Activated effector memory CD4-positive, alpha-beta T cell treated with anti-CD3 and anti-CD28 coated beads, Interleukin-2, amount 50 U/mL, for 16 hours (primary cell): ENCODE measurements around the gene MTARC2.

ENCODE experiments used
- DNase-seq: peaks from one replicate; pipeline ENCODE4 v3.0.0-alpha.2; 2020

MTARC2 gene

DNA sequence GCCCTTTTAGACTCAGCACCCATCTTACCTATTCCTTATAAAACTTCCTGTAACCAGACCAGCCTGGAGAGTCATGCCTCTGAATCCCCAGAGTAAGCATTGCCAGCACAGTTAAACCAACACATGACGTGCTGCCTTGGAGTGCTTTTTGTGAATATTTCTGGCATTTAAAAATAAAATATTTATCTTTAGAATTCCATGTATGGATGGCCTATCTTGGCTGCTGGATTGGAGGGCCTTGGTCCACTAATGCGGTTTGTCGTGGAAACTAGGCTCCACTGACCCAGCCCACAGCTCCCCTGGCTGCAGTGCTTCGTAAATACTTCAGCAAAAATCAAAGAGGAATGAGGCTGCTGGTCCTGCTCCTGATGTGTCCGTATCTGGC is 56.1 kb downstream of the MTARC2 start:
- DNase-seq: no peak

DNA sequence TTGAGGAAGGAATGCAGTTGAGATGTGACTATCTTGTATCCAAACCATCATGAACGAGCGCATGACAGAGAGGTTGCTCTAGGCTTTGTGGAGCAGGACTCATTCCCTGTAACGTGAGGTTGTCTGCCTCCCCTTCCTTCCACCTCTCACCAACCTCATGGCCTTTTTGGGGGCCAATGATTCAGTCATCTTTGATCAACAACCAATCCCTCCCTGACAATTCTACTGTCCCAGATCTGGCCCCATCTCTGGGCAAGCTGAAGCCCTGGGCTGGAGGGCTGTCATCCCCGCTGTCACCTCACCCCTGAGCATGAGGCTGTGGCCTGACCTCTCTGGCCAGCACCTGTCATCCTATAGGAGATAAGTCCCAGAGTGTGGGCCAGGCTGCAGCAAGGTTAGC is 58.3 kb downstream of the MTARC2 start:
- DNase-seq: no peak

GRCh38 chr1:220807726-220808125 is 59.6 kb downstream of the MTARC2 start:
- no peak for DNase-seq

- no peak for DNase-seq
Measured at GRCh38 chr1:220808345-220809186, 60.4 kb downstream of the MTARC2 start.

GRCh38 chr1:220809187-220809550 is 61.0 kb downstream of the MTARC2 start:
- DNase-seq: no peak

- no peak for DNase-seq
Measured at GRCh38 chr1:220809704-220810103, 61.6 kb downstream of the MTARC2 start.

GRCh38 chr1:220810179-220810653 is 62.1 kb downstream of the MTARC2 start:
- peak; percentile 86 for DNase-seq

GRCh38 chr1:220810963-220811362 is 62.8 kb downstream of the MTARC2 start:
- DNase-seq: no peak

DNA sequence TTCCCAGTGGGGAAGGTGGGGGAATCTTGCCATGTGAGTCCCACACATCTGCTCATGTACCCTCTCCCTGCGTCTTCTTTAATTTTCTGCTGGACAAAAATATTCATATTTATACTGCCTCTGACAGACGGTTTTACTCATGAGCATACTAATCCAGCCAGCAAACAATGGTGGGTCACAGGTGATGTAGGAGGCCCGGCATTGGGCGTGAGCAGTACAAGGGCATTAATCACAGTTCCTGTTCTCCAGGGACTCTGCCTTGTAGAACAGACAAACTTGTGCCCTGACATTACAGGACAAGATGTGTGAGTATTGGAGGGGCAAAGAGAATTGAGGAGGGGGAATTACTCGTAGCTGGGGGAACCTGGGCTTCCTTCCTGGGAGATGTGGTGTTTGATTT is 63.6 kb downstream of the MTARC2 start:
- DNase-seq: no peak

- no peak for DNase-seq
Measured at GRCh38 chr1:220812308-220812707, 64.2 kb downstream of the MTARC2 start.

- DNase-seq: no peak
Measured at GRCh38 chr1:220813013-220813412, 64.9 kb downstream of the MTARC2 start.

- no peak for DNase-seq
Measured at GRCh38 chr1:220815409-220815808, 67.3 kb downstream of the MTARC2 start.

DNA sequence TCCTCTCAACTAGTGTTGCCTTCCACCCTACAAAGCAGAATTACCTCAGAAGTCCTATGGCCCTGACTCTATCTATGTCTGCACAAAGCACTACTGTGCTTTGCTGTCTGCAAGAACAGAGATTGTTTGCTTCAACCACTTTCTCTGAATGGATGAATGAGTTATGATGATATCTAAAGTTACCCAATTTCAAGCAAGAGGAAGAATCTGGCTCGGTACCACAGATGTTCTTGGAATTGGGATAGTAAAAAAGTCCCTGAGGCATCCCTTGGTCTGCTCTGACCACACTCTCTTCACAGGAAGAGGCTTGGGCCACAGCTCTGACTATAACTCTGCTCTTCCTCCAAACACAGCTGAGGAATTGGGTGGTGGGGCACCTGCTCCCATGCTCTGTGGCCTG is 69.8 kb downstream of the MTARC2 start:
- no peak for DNase-seq

DNA sequence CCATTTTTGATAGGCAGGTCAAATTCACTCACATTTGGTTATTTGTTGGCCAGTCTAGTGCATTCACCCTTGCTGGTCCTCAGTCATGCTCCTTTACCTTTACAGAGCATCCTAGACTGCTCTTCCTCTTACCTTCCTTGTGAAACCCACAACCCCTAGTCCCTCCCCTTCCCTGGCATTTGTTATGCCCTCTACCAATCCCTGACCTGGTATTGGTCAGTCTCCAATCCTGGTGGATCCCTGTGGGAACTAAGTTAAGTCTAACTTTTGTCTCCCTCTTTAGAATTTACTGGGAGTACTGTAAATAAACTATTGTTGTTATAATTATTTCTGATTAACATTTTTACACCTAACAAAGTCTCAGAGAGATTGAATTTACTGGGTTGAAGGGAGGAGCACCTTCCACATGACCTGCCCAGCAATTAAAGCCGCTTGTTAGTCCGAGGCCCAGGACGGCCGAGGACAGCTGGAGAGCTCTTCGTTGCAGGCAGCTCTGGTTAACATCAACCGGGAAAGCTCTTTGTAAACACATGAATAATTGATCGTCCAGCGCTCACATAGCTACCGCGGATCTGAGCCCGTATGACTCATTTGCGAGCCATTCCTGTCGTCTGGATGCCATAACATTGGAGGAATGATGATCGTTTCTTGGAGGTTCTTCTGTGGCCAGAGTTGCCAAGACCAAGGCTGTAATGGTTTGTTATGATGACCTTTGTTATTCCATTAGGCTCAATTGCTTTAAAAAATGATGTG is 70.5 kb downstream of the MTARC2 start:
- no peak for DNase-seq

- no peak for DNase-seq
Measured at GRCh38 chr1:220819467-220820026, 71.4 kb downstream of the MTARC2 start.

GRCh38 chr1:220824031-220824989 is 76.2 kb downstream of the MTARC2 start:
- no peak for DNase-seq

DNA sequence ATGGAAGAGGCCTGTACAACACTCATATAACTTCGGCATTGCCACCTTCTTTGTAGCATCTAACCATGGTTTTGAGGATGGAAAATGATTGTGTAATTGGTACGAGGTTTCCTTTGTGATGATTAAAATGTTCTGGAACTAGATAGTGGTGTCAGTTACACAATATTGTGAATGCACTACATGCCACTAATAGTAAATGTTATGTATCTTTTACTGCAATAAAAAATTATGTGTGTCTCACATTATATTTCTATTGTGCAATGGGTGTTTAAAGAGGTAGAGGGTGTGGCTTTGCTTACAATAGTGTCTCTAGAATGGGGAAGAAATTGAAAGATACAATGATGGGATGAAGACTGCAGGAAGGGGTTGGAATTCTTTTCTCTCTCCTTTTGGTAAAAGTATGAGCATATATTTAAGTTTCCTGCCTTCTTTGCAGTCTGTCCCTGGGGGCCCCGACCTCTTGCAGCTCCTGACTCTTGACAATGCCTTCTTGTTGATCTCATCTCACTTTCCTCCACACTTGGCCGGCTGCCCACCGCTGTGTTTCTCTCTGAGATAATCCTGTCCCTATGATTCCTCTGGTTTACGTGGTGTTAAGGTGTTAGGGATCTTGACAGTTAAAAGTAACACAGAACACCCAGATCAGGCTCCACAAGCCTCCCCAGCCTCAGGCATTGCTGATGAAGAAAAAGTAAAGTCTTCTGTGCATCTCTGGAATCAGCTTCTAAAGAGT is 77.9 kb downstream of the MTARC2 start:
- no peak for DNase-seq

DNA sequence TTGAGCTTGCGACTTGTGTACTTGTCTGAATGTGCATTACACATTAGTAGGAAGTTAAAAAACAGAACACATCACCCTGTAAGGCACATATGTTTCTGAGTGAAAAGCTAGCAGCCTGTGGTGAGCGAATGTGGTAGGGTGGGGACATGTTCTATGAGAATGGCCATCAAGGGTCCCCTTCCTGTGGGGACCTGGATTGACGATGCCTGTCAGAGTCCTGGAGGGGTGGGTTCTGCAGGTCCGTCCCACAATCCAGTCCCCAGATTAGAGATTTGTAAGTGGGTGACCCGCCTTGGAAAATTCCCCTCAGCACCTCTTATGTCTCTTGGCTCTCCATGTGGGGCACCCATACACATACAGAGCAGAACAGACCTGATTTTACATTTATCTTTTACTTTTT is 78.6 kb downstream of the MTARC2 start:
- no peak for DNase-seq

- no peak for DNase-seq
Measured at GRCh38 chr1:220827445-220828178, 79.5 kb downstream of the MTARC2 start.

DNA sequence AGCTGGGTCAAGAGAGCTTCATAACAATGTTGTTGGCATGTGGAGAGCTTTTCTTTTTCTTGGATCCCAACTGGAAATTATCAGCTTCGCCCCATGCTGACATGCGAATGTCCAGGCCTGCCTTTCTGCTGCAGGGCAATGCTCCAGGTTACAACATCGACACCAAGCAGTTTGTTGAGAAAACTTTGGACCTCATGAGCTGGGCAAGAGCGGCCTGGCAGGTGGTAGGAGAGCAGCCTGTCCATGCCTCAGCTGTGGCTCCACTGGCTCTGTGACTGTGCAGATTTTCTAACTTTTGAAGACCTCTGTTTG is 80.0 kb downstream of the MTARC2 start:
- no peak for DNase-seq

GRCh38 chr1:220828950-220829586 is 80.9 kb downstream of the MTARC2 start:
- no peak for DNase-seq
